ENCODE results near the gene CDHR4. TPM values are rescaled to one million over a fixed set of nuclear protein-coding genes. Genes with fewer than 3 reads are reported as not detected.

The CDHR4 gene, protein sequence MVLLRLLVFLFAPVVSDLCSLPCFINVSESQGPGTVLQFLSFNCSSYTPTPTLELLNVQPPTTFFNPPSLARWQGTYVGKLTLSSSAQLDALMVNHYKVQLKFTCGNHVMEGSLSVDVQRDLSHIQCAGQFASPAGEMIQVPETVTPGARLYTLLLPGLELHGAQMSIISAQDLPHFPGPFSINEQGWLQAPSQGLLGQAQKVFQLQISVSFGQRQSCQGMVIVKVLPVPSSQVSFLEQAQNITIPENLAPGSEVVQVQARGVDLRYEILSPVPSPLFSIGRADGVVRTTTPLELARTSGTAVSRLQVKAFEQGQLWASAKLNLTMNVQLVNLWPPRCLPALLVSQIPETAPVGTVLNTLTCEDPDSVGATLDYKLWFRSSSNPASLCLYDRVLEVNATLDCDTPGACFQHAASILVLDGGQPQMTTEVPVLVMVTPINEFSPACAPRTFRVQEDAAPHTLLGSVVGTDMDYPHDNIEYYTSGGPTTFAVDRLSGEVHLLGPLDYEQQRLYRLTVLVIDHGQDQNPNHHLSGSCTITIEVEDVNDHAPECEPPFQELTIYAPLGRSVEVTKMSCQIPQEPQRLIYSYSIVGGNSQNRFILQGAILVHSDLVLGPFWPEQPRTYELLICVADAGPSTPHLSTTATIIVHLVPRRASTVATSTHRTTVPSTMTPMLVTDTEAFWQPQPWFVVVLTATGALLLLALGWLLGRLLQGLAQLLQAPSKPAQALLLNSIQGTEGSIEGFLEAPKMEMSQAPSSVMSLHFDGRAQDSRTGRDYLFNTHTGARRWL
- not detected in 2 replicates for total RNA-seq

DNA sequence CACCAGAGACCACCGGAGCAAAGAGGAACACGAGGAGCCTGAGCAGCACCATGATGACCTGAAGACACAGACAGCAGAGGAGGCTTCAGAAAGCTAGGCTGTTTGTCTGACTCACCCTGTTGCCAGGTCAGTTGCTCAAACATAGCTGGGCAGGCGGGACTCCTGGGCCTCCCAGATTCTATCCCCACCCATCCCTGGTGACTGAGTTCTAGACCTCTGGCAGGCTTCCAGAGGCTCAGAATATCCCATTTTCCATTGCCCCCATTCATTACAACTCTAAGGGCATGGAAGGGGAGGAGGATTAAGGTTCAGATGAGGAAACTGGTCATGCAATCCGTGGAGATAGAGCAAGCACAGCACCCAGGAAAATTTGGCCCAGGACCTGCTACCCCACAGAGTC lies at the start of gene CDHR4:
Gene CDHR4, minus strand, starts transcription at position 113 of the 400 bp plus-strand sequence. Its CDS starts 61 bp downstream, at position 52.

DNA sequence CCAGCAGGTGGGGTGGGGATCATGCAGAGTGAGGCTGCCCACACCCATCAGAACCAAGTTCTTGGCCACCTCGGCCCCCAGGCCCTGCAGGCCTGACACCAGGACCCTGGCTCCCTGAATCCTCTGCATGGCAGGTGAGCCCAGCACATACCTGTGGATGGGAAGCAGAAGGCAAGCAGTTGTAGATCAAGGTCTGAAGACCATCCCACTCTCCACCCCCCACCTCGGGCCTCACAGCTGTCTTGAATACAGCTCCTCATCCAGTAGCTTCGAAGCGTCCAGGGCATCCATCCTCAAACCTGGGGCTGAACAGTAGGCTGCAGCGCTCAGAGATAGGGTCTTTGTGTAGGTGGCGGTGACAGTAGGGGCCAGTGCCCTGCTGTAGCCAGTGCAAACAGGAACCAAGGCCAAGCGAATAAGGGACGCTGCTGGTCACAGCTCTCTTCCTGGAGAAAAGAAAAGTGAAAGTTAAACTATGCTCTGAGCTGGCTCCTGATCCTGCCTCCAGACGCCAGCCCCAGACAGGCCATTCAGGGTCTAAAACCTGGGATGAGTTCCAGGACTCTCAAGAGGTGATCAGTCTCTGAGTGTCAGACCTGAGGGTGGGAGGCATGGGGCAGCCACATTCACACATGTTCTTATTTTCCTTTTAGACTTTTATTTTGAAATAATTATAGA lies 14.0 kb upstream of the CDHR4 start, which contains the start of gene UBA7:
Gene UBA7, minus strand, starts transcription at position 457 of the 678 bp plus-strand sequence. Its CDS starts 166 bp downstream, at position 291.

DNA sequence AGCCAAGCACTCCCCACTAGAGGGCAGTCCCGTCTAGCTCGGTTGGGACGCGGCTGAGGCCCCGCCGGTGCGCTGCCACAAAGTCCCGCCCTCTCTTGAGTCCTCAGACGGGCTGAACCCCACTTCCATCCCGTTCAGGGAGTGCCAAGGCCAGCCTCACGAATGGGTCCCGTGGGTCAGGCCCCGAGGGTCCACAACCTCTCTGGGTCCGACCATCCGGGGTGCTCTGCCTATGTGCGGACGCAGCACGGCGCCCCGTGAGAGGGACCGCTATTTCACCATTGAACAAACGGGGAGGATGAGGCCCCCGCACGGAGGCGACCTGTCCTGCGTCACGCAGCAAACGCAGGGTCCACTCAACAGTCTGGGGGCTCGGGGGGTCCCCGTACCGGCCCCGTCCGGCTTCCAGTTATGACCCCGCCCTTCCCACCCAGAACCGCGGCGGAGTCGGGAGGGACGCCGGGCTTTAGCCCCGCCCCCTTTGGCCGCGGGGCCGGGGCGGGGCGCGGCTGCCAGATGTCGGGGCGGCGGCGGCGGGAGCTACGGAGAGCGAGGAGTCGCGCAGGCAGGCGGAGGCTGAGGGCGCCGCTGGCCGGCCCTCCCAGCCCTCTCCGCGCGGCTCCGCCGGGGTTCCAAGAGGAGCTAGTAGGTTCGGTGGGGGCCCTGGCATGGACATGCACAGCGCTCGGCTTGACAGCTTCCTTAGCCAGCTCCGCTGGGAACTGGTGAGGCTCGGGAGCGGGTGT lies 3.2 kb upstream of the CDHR4 start, which contains the start of gene INKA1:
Gene INKA1, plus strand, starts transcription at position 543 of the 746 bp plus-strand sequence. Its CDS starts 132 bp downstream, at position 675.

DNA sequence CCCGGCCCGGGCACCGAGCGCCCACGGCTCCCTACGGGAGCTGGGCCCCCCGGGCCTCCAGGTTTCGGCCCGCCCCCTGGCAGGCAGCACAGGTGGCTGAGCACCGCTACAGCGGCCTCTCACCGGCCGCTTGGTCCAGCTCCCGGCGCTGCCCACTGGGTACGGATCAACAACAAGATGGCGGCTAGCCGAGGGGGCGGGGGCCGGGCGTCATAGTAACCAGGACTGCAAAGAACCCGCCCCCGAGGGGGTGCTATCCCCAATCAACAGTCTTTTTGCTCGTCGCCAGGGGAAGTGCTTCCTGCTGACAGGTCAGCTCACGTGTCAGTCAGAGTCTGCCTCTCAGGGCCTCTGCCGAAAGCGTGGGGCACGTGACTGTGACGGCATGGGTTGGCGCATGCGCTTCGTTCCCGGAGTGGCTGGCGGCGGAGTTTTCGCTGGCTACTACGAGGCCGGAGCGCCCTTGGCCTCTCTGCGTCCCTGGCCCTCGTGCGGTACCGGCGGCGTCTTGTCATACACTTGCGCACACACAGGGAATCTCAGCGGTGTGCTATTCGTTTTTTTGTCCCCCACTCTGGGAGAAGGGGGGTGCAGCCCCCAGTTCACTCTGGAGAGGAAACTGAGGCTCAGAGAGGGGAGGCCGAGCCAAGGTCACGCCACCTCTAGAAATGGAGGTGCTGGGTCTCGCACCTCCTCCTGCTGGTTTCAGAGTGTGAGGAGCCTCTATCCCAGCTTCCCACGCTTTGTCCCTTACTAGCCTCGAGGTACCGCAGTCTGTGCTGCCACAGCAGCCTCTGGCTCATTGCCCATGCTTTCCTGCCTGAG lies 13.1 kb downstream of the CDHR4 start, which contains the start of gene IP6K1:
Gene IP6K1, minus strand, starts transcription at position 186 of the 825 bp plus-strand sequence. CDS start 38,502 bp downstream, outside the sequence.

Small RNAs within 50 kb of the gene (small RNA-seq; reads per million reads assigned to genes)
- not detected for gene COX6CP14 (ENCODE audit: low replicate concordance)

Other genes with a start within 250 kb of the CDHR4 start
- 0.14 and 0.22 TPM in 2 replicates for gene BSN, start 245.4 kb downstream of the CDHR4 start, total RNA-seq
- gene APEH, start 125.5 kb downstream of the CDHR4 start, total RNA-seq: 102 and 155 TPM in 2 replicates
- gene MST1, start 110.4 kb downstream of the CDHR4 start, total RNA-seq: 5.7 and 5.9 TPM in 2 replicates
- gene RNF123, start 110.3 kb downstream of the CDHR4 start, total RNA-seq: 34.8 and 39.7 TPM in 2 replicates
- gene AMIGO3, start 80.2 kb downstream of the CDHR4 start, total RNA-seq: 2.1 and 2.4 TPM in 2 replicates
- gene GMPPB, start 75.9 kb downstream of the CDHR4 start, total RNA-seq: 63.6 and 132 TPM in 2 replicates
- gene IP6K1, start 13.3 kb downstream of the CDHR4 start, total RNA-seq: 50.3 and 52.1 TPM in 2 replicates
- 4.4 and 4.6 TPM in 2 replicates for gene INKA1, start 3.4 kb upstream of the CDHR4 start, total RNA-seq
- 27.9 and 44.2 TPM in 2 replicates for gene UBA7, start 14.1 kb upstream of the CDHR4 start, total RNA-seq
- gene TRAIP, start 56.7 kb upstream of the CDHR4 start, total RNA-seq: 0.66 and 8.2 TPM in 2 replicates
- gene CAMKV, start 70.0 kb upstream of the CDHR4 start, total RNA-seq: not detected in 2 replicates
- 0.43 and 1.3 TPM in 2 replicates for gene MST1R, start 104.0 kb upstream of the CDHR4 start, total RNA-seq
- gene MON1A, start 129.9 kb upstream of the CDHR4 start, total RNA-seq: 7.7 and 20.5 TPM in 2 replicates
- 45.4 and 48.4 TPM in 2 replicates for gene RBM6, start 140.3 kb upstream of the CDHR4 start, total RNA-seq